Tibial nerve (tissue), 4 donors: ENCODE data around the gene TRIM8. TPM values are rescaled to one million over a fixed set of nuclear protein-coding genes. Genes with fewer than 3 reads are reported as not detected.

Experiments
- DNase-seq, 2 donors: peaks; one replicate each; pipeline ENCODE4 v3.0.0-alpha.2; 2019; ENCODE audit warnings: low spot score in 2 of 2
- H3K27ac ChIP-seq, 4 donors: fragments of 200-600 bp; sonication (generic) in 3 of 4; one replicate each; pipeline ENCODE4 v1.5.1; 2017 to 2019; ENCODE audit warnings: mild to moderate bottlenecking in 1 of 4
- H3K27me3 ChIP-seq, 2 donors: fragments of 200-600 bp; sonication (generic) in 1 of 2; one replicate each; pipeline versions ENCODE4 v1.5.1 to v1.6.0; 2017 to 2019
- H3K36me3 ChIP-seq, 3 donors: fragments of 200-600 bp; sonication (generic); one replicate each; pipeline ENCODE4 v1.5.1; 2018 to 2019
- H3K4me1 ChIP-seq, 4 donors: fragments of 200-600 bp; sonication (generic) in 3 of 4; one replicate each; pipeline ENCODE4 v1.5.1; 2017 to 2019
- H3K4me3 ChIP-seq, 4 donors: fragments of 200-600 bp; sonication (generic) in 3 of 4; one replicate each; pipeline ENCODE4 v1.5.1; 2017 to 2019; ENCODE audit warnings: mild to moderate bottlenecking in 1 of 4, moderate library complexity in 1 of 4
- H3K9me3 ChIP-seq, 4 donors: fragments of 200-600 bp; sonication (generic) in 3 of 4; one replicate each; pipeline ENCODE4 v1.5.1; 2017 to 2019
- EP300 ChIP-seq, 2 donors: sonication (generic); formaldehyde crosslinking; IDR thresholded peaks; one replicate each; pipeline ENCODE4 v1.6.1; 2017; ENCODE audit warnings: antibody characterized with exemption in 2 of 2, mild to moderate bottlenecking in 1 of 2
- POLR2A ChIP-seq, 2 donors: fragments of 450-650 bp; IDR thresholded peaks; one replicate each; pipeline ENCODE4 v1.6.1; 2017; ENCODE audit warnings: antibody characterized with exemption in 2 of 2, mild to moderate bottlenecking in 2 of 2, moderate library complexity in 2 of 2
- WGBS, 2 donors: methylation state at CpG; one replicate each; pipeline ENCODE4 v1.1.5; 2018; 5-methylcytosine and 5-hydroxymethylcytosine counted together
- total RNA-seq, 4 donors: library from RNA; depleted of rRNA; stranded (reverse); fragments of >200 nt; gene quantifications; one replicate each; pipeline ENCODE4 v1.1.0, GENCODE V29; 2016
- TF ChIP-seq, protein P1 (sequence below), 5 experiments: fragments of 200-600 bp in 3 of 5; fragments of 450-650 bp in 2 of 5; sonication (generic) in 3 of 5; IDR thresholded peaks; one replicate each; pipeline ENCODE4 v1.5.1; 2016 to 2019; ENCODE audit warnings: antibody characterized with exemption in 5 of 5, mild to moderate bottlenecking in 3 of 5, moderate library complexity in 2 of 5

Gene TRIM8
- total RNA-seq, 4 donors from 2014 or later = 156 to 206 (median 157) TPM

DNA sequence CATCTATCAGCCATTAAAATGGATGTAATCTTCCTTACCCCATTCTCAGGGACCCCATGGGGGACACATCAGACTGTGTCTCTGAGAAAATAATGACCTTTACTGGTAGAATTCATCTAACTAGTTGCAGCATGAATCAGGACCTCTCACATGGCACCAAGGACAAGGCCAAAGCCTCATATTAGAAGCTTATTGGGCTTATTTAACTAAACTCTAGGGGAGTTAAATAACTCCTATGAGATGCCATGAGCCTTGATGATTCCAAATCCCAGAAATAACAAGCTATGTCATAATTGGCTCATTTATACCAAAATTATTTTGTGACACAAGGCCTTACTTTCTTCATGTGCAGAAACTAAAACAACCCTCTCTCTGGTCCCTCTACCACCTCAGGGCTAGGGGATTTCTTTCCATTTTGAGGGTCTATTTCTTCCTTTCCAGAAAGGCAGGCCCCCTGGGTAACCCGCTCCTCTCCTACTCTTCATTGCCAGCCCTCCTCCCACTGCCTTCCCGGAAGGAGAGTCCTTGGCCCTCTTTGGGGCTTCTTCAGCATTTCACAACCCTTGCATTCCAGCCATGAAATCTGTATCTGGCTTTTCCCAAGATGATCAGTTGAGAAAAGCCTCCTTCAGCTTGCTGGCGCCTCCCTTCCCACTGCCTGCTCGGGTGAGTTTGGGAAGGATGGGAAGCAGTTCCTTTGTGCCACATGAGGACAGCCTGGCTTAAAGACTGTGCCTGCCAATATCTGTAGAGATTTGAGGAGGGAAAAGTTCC lies 41.8 kb upstream of the TRIM8 start:
- DNase-seq = peak; percentile 35 to 71
- 63 to 65% methylated on average over 4 of the region's 4 CpGs for WGBS, 2 donors
- Histone ChIP-seq H3K4me3 (no peak overlapping the region), H3K27me3 (no peaks in the 10 kb centered on the region), H3K9me3 (no peaks in the 10 kb centered on the region), H3K4me1 (peaks cover 0 to 66% (median 8%) of the 10 kb centered on the region in 4 donors), H3K36me3 (peaks cover 0 to 76% (median 0%) of the 10 kb centered on the region in 3 donors), H3K27ac (peak overlapping the region in 3 of 4 donors; percentile 35 to 71 (median 66))
- TF ChIP-seq EP300 (IDR thresholded peaks at IDR 0.05) (peak in 1 of 2 donors; percentile 82), POLR2A (IDR thresholded peaks at IDR 0.05) (no peak)
- TF ChIP-seq, protein P1, sequence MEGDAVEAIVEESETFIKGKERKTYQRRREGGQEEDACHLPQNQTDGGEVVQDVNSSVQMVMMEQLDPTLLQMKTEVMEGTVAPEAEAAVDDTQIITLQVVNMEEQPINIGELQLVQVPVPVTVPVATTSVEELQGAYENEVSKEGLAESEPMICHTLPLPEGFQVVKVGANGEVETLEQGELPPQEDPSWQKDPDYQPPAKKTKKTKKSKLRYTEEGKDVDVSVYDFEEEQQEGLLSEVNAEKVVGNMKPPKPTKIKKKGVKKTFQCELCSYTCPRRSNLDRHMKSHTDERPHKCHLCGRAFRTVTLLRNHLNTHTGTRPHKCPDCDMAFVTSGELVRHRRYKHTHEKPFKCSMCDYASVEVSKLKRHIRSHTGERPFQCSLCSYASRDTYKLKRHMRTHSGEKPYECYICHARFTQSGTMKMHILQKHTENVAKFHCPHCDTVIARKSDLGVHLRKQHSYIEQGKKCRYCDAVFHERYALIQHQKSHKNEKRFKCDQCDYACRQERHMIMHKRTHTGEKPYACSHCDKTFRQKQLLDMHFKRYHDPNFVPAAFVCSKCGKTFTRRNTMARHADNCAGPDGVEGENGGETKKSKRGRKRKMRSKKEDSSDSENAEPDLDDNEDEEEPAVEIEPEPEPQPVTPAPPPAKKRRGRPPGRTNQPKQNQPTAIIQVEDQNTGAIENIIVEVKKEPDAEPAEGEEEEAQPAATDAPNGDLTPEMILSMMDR (IDR thresholded peaks at IDR 0.05) = no peak

GRCh38 chr10:102603946-102604345 lies 40.3 kb upstream of the TRIM8 start:
- peaks cover 0 to 64% (median 0%) of the 10 kb centered on the region in 3 donors for H3K36me3 ChIP-seq
- 67 to 68% methylated on average over 7 of the region's 7 CpGs for WGBS, 2 donors
- no peak overlapping the region for H3K4me3 ChIP-seq
- peaks cover 0 to 60% (median 6%) of the 10 kb centered on the region in 4 donors for H3K4me1 ChIP-seq
- peak overlapping the region in 2 of 4 donors; percentile 51 to 66 for H3K27ac ChIP-seq
- no peaks in the 10 kb centered on the region for H3K9me3 ChIP-seq
- no peaks in the 10 kb centered on the region for H3K27me3 ChIP-seq
- TF ChIP-seq, protein P1 (IDR thresholded peaks at IDR 0.05) = no peak
- TF ChIP-seq EP300 (IDR thresholded peaks at IDR 0.05) (no peak), POLR2A (IDR thresholded peaks at IDR 0.05) (no peak)
- no peak for DNase-seq

- Histone ChIP-seq H3K9me3 (no peaks in the 10 kb centered on the region), H3K4me1 (peaks cover 0 to 56% (median 6%) of the 10 kb centered on the region in 4 donors), H3K27me3 (no peaks in the 10 kb centered on the region), H3K4me3 (no peak overlapping the region), H3K36me3 (peaks cover 0 to 59% (median 0%) of the 10 kb centered on the region in 3 donors), H3K27ac (peak overlapping the region in 1 of 4 donors; percentile 51)
- no peak for TF ChIP-seq EP300 (IDR thresholded peaks at IDR 0.05)
- TF ChIP-seq, protein P1 (IDR thresholded peaks at IDR 0.05) = no peak
- TF ChIP-seq POLR2A (IDR thresholded peaks at IDR 0.05) = no peak
- no peak for DNase-seq
- 66 to 85% methylated on average over 6 of the region's 6 CpGs for WGBS, 2 donors
These were observed 39.8 kb upstream of the TRIM8 start for GRCh38 chr10:102604439-102604841.

DNA sequence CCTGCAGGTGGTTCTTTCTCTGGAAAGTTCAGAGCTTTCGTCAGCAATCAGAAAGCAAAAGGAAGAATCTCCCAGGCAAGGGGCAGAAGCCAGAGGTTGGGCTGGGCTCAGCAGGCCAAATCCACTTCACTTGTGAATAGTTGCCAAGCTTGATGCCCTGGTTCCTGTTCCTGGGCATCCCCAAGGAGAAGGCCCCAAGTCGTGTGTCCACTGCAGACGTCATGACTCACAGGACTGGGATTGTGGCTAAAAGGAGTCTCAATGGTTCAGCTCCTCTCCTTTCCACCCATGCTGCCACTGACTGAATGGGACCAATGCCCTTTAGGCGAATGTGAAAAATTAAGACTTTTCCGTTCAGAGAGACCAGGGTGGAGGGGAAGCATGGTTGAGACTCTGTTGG lies 38.6 kb upstream of the TRIM8 start:
- H3K4me3 ChIP-seq = no peak overlapping the region
- H3K27ac ChIP-seq = no peak overlapping the region
- peaks cover 0 to 46% (median 0%) of the 10 kb centered on the region in 3 donors for H3K36me3 ChIP-seq
- 69 to 87% methylated on average over 5 of the region's 5 CpGs for WGBS, 2 donors
- no peaks in the 10 kb centered on the region for H3K27me3 ChIP-seq
- no peak for DNase-seq
- H3K4me1 ChIP-seq = peaks cover 0 to 47% (median 3%) of the 10 kb centered on the region in 4 donors
- TF ChIP-seq, protein P1 (IDR thresholded peaks at IDR 0.05) = no peak
- TF ChIP-seq EP300 (IDR thresholded peaks at IDR 0.05) = no peak
- no peaks in the 10 kb centered on the region for H3K9me3 ChIP-seq

DNA sequence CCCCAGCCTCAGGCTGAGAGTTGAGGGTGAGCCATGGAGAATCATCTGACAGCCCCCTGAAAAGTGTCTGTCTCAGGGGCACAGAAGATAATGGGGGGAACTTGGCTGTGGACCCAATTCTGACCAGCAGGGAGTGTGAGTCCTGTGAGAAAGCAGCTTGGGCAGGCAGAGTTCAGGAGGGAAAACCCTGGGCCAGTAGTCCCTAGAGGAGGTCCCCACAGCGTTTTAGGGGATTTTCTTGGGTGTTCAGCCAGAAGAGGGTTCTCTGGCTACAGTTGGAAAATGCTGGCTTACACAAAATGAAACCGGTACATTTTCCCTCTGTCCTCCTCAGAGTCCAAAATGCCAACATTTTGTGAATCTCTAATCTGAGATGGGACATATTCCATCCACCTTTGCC lies 35.8 kb upstream of the TRIM8 start:
- H3K4me3 ChIP-seq = no peak overlapping the region
- no peaks in the 10 kb centered on the region for H3K27me3 ChIP-seq
- no peaks in the 10 kb centered on the region for H3K9me3 ChIP-seq
- peaks cover 0 to 29% (median 0%) of the 10 kb centered on the region in 3 donors for H3K36me3 ChIP-seq
- peaks cover 0 to 50% (median 8%) of the 10 kb centered on the region in 4 donors for H3K4me1 ChIP-seq
- H3K27ac ChIP-seq = peak overlapping the region in 1 of 4 donors; percentile 9
- 52 to 54% methylated on average over 2 of the region's 2 CpGs for WGBS, 2 donors
- peak in 1 of 2 donors; percentile 2 for DNase-seq
- TF ChIP-seq EP300 (IDR thresholded peaks at IDR 0.05) (no peak), POLR2A (IDR thresholded peaks at IDR 0.05) (no peak)
- TF ChIP-seq, protein P1 (IDR thresholded peaks at IDR 0.05) = no peak
